ENCODE results near the gene AMH.

DNA sequence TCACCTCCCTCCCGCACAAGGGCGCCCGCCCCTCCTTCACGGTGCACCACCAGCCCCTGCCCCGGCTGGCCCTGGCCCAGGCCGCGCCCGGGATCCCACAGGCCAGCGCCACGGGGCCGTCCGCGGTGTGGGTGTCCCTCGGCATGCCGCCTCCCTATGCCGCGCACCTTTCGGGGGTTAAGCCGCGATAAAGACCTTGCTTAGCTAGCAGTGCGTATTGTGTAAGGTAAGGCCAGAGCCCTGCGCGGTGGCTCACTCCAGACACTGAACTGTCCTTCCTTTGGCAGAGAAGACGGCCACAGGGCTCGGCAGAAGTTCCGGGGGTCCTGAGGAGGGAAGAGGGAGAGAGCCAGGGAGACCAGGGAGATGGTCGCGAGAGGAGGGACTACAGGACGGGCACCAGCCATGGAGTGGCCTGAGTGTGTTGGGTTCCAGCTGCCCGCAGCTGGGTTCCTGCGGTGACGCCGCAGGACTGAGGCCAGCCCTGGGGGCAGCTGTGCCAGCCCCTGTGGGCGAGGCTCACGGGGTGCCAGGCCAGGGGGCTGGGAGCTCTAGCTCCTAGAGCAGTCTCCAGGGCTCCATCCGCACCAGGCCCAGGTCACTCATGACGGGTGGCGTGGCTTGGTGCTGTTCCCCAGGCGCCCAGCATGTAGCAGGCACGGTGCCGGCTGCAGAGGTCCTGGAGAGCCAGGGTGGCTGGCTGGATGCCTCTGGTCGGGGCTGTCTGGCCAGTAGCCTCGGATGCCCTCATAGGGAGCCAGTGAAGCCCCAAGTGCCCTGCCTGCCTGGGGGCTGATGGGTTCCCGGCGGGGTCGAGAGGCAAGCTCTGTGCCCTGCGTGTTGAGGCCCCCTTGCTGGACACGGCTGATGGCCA is 20.7 kb upstream of the AMH start:
- TF ChIP-seq, protein P1, sequence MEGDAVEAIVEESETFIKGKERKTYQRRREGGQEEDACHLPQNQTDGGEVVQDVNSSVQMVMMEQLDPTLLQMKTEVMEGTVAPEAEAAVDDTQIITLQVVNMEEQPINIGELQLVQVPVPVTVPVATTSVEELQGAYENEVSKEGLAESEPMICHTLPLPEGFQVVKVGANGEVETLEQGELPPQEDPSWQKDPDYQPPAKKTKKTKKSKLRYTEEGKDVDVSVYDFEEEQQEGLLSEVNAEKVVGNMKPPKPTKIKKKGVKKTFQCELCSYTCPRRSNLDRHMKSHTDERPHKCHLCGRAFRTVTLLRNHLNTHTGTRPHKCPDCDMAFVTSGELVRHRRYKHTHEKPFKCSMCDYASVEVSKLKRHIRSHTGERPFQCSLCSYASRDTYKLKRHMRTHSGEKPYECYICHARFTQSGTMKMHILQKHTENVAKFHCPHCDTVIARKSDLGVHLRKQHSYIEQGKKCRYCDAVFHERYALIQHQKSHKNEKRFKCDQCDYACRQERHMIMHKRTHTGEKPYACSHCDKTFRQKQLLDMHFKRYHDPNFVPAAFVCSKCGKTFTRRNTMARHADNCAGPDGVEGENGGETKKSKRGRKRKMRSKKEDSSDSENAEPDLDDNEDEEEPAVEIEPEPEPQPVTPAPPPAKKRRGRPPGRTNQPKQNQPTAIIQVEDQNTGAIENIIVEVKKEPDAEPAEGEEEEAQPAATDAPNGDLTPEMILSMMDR (IDR thresholded peaks at IDR 0.05), result no peak
- no peak for TF ChIP-seq ZFX (IDR thresholded peaks at IDR 0.05; ENCODE audit: borderline replicate concordance)

All from 22Rv1 (cell line).